ENCODE results near the gene SCMH1. TPM values are rescaled to one million over a fixed set of nuclear protein-coding genes. Genes with fewer than 3 reads are reported as not detected.

The SCMH1 gene
- total and polyA plus RNA-seq, 2 donors (not counting 3 experiments of a cell fraction or from before 2014, with no cell fraction given), result 39.9 to 40.7 TPM

DNA sequence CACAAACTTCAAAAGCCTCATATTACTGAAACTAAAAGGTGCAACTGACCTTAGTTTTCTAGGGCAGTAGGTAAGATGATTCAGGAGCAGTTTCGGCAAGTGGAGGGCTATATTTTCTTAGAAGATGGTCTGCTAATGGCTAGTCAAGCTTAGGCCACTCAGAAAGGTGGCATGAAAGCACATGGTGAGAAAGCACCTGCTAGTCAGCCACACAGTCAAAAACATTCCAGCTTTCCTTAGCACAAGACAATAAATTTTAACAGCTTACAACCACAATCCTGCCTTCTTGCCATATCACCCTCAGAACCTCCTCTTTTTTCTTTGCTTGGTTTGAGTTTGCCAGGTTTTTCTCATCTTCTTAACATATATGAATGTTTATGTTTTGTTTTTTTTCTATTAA is 139.5 kb downstream of the SCMH1 start:
- Histone ChIP-seq H3K27me3 (ENCODE audit: control insufficient read depth in 2 of 2, insufficient read depth in 2 of 2, low read length in 2 of 2) (no peaks in the 10 kb centered on the region), H3K36me3 (ENCODE audit: control insufficient read depth in 2 of 2, extremely low read depth in 1 of 2, insufficient read depth in 2 of 2, low read length in 2 of 2) (no peaks in the 10 kb centered on the region), H3K9me3 (replicated peaks; ENCODE audit: control insufficient read depth, insufficient read depth, low read length) (no peaks in the 10 kb centered on the region), H3K4me2 (ENCODE audit: insufficient read depth, low read length) (no peak overlapping the region), H4K20me1 (replicated peaks; ENCODE audit: control insufficient read depth, extremely low read depth, insufficient read depth, low read length) (no peaks in the 10 kb centered on the region), H3K9me1 (replicated peaks; ENCODE audit: control insufficient read depth, extremely low read depth, insufficient read depth, low read length) (no peaks in the 10 kb centered on the region), H3K27ac (ENCODE audit: insufficient read depth, low read depth, low read length) (peak overlapping the region; percentile 24), H3K4me3 (replicated peaks in 1 of 3; ENCODE audit: insufficient read depth in 1 of 3, low read depth in 1 of 3, low read length in 3 of 3) (no peak overlapping the region), H3K79me2 (ENCODE audit: control insufficient read depth, insufficient read depth, low read length) (no peaks in the 10 kb centered on the region), H2AFZ (ENCODE audit: low read depth, low read length) (no peak overlapping the region), H3K4me1 (ENCODE audit: control insufficient read depth, extremely low read depth, insufficient read depth, low read length) (peaks cover 15% of the 10 kb centered on the region), H3K9ac (replicated peaks; ENCODE audit: extremely low read depth, insufficient read depth, low read length) (no peak overlapping the region)
- intact Hi-C loops (cut with micrococcal nuclease) (no loop called here), dilution Hi-C loops (cut with MboI; ENCODE audit: extremely low pct_ligation_motif_present, low sequenced_read_pairs) (no loop called here)
- CTCF ChIA-PET, result interaction anchor here (0.7 to 1.8 kb wide), 13 partner anchors 8 to 139 kb away, joined by 3 to 11 read pairs (median 5); partner anchors contain the start of gene SCMH1
- FAIRE-seq (no peak), DNase-seq (ENCODE audit: low read depth, low spot score) (no peak)
- POLR2A ChIA-PET, result interaction anchor here (1.2 kb wide), 1 partner anchor 138 kb away, joined by 5 read pairs; no protein-coding TSS in a partner anchor
- no peak for TF ChIP-seq EZH2 (IDR thresholded peaks at IDR 0.05; ENCODE audit: borderline replicate concordance, low read depth, low read length, severe bottlenecking)
- no peak for TF ChIP-seq JUN (IDR thresholded peaks at IDR 0.05; ENCODE audit: borderline replicate concordance, insufficient read depth, insufficient read length, low read depth)
- TF ChIP-seq FOS (IDR thresholded peaks at IDR 0.05; ENCODE audit: borderline replicate concordance, insufficient read depth, low read length), result no peak
- TF ChIP-seq POLR2A (IDR thresholded peaks at IDR 0.05; ENCODE audit: low read depth, low read length), result no peak
- no peak for TF ChIP-seq POLR2AphosphoS5 (IDR thresholded peaks at IDR 0.05; ENCODE audit: insufficient read depth, low read depth, low read length)
- no peak for TF ChIP-seq MYC (IDR thresholded peaks at IDR 0.05; ENCODE audit: low read depth, low read length)
- no peak for TF ChIP-seq GATA2 (IDR thresholded peaks at IDR 0.05; ENCODE audit: insufficient read depth, insufficient read length, low read depth, low read length)
- TF ChIP-seq, protein P1, sequence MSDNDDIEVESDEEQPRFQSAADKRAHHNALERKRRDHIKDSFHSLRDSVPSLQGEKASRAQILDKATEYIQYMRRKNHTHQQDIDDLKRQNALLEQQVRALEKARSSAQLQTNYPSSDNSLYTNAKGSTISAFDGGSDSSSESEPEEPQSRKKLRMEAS (IDR thresholded peaks at IDR 0.05; ENCODE audit: insufficient read depth, insufficient read length), result no peak
- TF ChIP-seq, protein P2, sequence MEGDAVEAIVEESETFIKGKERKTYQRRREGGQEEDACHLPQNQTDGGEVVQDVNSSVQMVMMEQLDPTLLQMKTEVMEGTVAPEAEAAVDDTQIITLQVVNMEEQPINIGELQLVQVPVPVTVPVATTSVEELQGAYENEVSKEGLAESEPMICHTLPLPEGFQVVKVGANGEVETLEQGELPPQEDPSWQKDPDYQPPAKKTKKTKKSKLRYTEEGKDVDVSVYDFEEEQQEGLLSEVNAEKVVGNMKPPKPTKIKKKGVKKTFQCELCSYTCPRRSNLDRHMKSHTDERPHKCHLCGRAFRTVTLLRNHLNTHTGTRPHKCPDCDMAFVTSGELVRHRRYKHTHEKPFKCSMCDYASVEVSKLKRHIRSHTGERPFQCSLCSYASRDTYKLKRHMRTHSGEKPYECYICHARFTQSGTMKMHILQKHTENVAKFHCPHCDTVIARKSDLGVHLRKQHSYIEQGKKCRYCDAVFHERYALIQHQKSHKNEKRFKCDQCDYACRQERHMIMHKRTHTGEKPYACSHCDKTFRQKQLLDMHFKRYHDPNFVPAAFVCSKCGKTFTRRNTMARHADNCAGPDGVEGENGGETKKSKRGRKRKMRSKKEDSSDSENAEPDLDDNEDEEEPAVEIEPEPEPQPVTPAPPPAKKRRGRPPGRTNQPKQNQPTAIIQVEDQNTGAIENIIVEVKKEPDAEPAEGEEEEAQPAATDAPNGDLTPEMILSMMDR (IDR thresholded peaks at IDR 0.05; ENCODE audit: extremely low read depth in 1 of 2, insufficient read depth in 1 of 2, low read depth in 1 of 2, low read length in 2 of 2), result no peak
- no TSS peak for BruUV-seq (replicated peaks)

Data from endothelial cell of umbilical vein (primary cell).